ENCODE measurements around the gene APBB2.

- TF ChIP-seq CTCF (IDR thresholded peaks at IDR 0.05; ENCODE audit: low read length) (no peak), EZH2 (IDR thresholded peaks at IDR 0.05; ENCODE audit: borderline replicate concordance, low read length) (no peak)
Observed at GRCh38 chr4:41076481-41076880, 137.9 kb downstream of the APBB2 start.

All from OCI-LY1 (cell line).